Activated CD8-positive, alpha-beta T cell treated with anti-CD3 and anti-CD28 coated beads, Interleukin-2, amount 10 ng/mL, durations not matched to agents 7 days and 5 days (primary cell): ENCODE results near the gene STK31. TPM values are rescaled to one million over a fixed set of nuclear protein-coding genes. Genes with fewer than 3 reads are reported as not detected.
"Not testable (repeated sequence)": the region's sequence is repeated elsewhere in the genome, so short reads cannot be mapped to it uniquely, and the experiment has no call there.

Experiments
- ATAC-seq: fragments of 150-1000 bp; cut with Tn5 transposase; one replicate; pipeline ENCODE4 v1.10.0; 2021; ENCODE audit warnings: moderate library complexity
- CTCF ChIA-PET: fragments of 350-600 bp; sonication (Branson Sonifier 250); formaldehyde crosslinking; loops from one replicate; lab custom pipeline; 2021; ENCODE audit warnings: antibody characterized with exemption; lab: Charles Lee
- POLR2A ChIA-PET: fragments of 350-600 bp; sonication (Branson Sonifier 250); formaldehyde crosslinking; loops from one replicate; lab custom pipeline; 2021; ENCODE audit warnings: antibody characterized with exemption; lab: Charles Lee
- DNase-seq: peaks from one replicate; pipeline ENCODE4 v3.0.0-alpha.2; 2020
- H3K27ac Mint-ChIP-seq: one replicate; pipeline ENCODE4 v1.8.0; 2021; ENCODE audit warnings: mild to moderate bottlenecking, mixed read lengths
- H3K27me3 Mint-ChIP-seq: one replicate; pipeline ENCODE4 v1.8.0; 2021; ENCODE audit warnings: low read depth, mixed read lengths
- H3K36me3 Mint-ChIP-seq: one replicate; pipeline ENCODE4 v1.8.0; 2021; ENCODE audit warnings: low read depth, mixed read lengths
- H3K4me1 Mint-ChIP-seq: one replicate; pipeline ENCODE4 v1.8.0; 2021; ENCODE audit warnings: low read depth, mixed read lengths
- H3K4me3 Mint-ChIP-seq: one replicate; pipeline ENCODE4 v1.8.0; 2021; ENCODE audit warnings: mild to moderate bottlenecking, mixed read lengths
- H3K9me3 Mint-ChIP-seq: one replicate; pipeline ENCODE4 v1.8.0; 2022; ENCODE audit warnings: mixed read lengths; ENCODE audit not compliant: insufficient read depth
- total RNA-seq, 2 experiments: library from RNA; stranded (reverse); gene quantifications; one replicate each; pipeline ENCODE4 v1.2.3, GENCODE V29; 2021

Gene STK31, protein sequence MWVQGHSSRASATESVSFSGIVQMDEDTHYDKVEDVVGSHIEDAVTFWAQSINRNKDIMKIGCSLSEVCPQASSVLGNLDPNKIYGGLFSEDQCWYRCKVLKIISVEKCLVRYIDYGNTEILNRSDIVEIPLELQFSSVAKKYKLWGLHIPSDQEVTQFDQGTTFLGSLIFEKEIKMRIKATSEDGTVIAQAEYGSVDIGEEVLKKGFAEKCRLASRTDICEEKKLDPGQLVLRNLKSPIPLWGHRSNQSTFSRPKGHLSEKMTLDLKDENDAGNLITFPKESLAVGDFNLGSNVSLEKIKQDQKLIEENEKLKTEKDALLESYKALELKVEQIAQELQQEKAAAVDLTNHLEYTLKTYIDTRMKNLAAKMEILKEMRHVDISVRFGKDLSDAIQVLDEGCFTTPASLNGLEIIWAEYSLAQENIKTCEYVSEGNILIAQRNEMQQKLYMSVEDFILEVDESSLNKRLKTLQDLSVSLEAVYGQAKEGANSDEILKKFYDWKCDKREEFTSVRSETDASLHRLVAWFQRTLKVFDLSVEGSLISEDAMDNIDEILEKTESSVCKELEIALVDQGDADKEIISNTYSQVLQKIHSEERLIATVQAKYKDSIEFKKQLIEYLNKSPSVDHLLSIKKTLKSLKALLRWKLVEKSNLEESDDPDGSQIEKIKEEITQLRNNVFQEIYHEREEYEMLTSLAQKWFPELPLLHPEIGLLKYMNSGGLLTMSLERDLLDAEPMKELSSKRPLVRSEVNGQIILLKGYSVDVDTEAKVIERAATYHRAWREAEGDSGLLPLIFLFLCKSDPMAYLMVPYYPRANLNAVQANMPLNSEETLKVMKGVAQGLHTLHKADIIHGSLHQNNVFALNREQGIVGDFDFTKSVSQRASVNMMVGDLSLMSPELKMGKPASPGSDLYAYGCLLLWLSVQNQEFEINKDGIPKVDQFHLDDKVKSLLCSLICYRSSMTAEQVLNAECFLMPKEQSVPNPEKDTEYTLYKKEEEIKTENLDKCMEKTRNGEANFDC
- under 1 TPM in 1 of 2 experiments, not detected in 1; 0.16 TPM for total RNA-seq

DNA sequence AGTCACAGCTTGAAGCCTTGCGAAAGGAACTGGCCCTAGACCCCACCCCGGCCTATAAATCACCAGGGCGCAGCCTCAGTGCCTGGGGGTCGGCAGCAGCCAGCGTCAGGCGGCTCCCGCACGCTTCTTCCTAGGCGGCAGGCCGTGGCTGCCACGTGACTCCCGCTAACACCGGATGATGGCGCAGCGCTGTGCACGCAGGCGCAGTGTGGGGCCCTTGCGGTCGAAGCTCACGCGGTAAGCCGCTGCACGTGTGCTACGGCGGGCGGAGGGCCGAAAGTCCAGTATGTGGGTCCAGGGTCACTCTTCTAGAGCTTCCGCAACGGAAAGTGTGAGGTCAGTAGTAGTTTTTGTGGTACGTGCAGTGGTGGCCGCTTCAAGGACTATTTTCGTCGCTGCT, at the start of gene STK31:
Gene STK31, plus strand, starts transcription at position 220 of the 400 bp plus-strand sequence. Its CDS starts 67 bp downstream, at position 287.
- H3K4me1 Mint-ChIP-seq, result no peaks in the 10 kb centered on the region
- no peak within 1 kb of the TSS for H3K4me3 Mint-ChIP-seq
- peaks cover 12% of the 10 kb centered on the region for H3K9me3 Mint-ChIP-seq
- peaks cover 11% of the 10 kb centered on the region for H3K36me3 Mint-ChIP-seq
- no peaks in the 10 kb centered on the region for H3K27me3 Mint-ChIP-seq
- no peak within 1 kb of the TSS for H3K27ac Mint-ChIP-seq
- no peak for DNase-seq
- POLR2A ChIA-PET, result interaction anchor here (0.6 kb wide), 1 partner anchor 671 kb away, joined by 3 read pairs; no protein-coding TSS in a partner anchor
- CTCF ChIA-PET, result interaction anchor here (1.6 to 6.5 kb wide), 6 partner anchors 12 to 437 kb away, joined by 3 to 52 read pairs (median 18); partner anchors contain the start of gene FAM221A
- ATAC-seq, result no peak

DNA sequence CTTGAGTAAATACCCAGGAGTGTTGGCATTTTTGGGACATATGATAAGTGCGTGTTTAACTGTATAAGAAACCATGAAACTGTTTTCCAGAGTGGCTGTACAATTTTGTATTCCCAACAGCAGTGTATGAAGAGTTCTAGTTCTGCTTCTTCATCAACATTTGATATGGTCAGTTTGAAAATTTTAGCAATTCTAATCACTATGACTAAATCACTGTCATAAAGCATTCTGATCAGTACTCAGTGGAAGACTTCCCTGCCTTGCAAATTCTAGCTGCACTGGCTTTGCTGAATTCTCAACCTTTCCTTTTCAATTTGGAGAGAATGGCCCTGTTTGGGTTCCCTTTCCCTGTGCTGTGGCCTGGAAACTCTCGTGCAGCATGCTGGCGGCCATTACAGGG, 48.6 kb upstream of the STK31 start:
- ChIA-PET POLR2A (no interaction called here), CTCF (no interaction called here)
- Mint-ChIP-seq H3K36me3 (no peaks in the 10 kb centered on the region), H3K9me3 (no peaks in the 10 kb centered on the region), H3K27ac (no peak overlapping the region), H3K4me1 (no peaks in the 10 kb centered on the region), H3K4me3 (no peak overlapping the region), H3K27me3 (no peaks in the 10 kb centered on the region)
- DNase-seq (no peak), ATAC-seq (no peak)

DNA sequence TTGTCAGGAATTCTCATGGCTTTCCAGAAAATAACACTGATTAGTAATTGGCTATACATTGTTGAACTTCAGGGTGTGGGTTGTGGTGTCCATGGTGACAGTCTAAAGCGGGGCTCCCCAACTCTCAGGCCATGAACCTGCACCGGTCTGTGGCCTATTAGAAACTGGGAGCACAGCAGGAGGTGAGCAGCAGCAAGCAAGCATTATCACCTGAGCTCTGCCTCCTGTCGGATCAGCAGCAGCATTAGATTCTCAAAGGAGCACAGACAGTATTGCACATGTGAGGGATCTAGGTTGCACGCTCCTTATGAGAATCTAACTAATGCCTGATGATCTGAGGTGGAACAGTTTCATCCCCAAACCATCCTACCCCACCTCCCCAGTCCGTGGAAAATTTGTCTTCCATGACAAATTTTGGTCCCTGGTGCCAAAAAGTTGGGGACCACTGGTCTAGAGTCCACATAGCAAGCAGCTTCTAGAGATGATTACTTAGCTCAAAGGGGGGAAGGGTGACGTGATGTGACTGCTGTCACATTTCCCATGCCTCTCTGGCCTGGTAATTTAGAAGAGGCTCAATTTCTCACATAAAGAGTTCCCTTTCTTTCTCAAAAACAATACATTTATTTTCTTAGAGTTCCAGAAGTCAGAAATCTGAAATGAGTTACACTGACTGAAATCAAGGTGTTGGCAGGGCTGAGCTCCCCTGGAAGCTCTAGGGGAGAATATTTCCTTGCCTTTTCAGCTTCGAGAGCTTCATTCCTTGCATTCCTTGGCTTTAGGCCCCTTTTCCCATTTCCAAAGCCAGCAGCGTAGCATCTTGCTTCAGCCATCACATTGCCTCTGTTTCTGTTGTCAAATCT, 47.7 kb upstream of the STK31 start:
- no peak overlapping the region for H3K27ac Mint-ChIP-seq
- H3K4me1 Mint-ChIP-seq, result no peaks in the 10 kb centered on the region
- no peak overlapping the region for H3K4me3 Mint-ChIP-seq
- no peak for ATAC-seq
- no peak for DNase-seq
- no peaks in the 10 kb centered on the region for H3K27me3 Mint-ChIP-seq
- H3K36me3 Mint-ChIP-seq, result no peaks in the 10 kb centered on the region
- CTCF ChIA-PET, result no interaction called here
- POLR2A ChIA-PET, result interaction anchor here (0.6 kb wide), 1 partner anchor 1718 kb away, joined by 3 read pairs; no protein-coding TSS in a partner anchor
- no peaks in the 10 kb centered on the region for H3K9me3 Mint-ChIP-seq

DNA sequence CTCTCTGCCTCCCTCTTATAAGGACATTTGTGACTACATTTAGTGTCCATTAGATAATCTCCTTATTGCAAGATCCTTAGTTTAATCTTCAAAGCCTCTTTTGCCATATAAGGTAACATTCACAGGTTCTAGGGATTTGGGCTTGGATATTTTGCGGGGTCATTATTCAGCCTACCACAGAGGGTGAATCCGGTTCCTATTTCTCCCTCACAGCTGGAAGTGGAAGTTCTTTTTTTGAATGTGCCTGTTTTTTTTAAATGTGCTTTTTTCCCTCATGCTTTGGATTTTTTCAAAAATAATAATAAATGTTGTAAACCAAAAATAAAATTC, 47.1 kb upstream of the STK31 start:
- Mint-ChIP-seq H3K27me3 (no peaks in the 10 kb centered on the region), H3K4me3 (no peak overlapping the region), H3K9me3 (no peaks in the 10 kb centered on the region), H3K36me3 (no peaks in the 10 kb centered on the region), H3K4me1 (no peaks in the 10 kb centered on the region), H3K27ac (no peak overlapping the region)
- ATAC-seq (no peak), DNase-seq (no peak)
- POLR2A ChIA-PET, result no interaction called here
- CTCF ChIA-PET, result no interaction called here

DNA sequence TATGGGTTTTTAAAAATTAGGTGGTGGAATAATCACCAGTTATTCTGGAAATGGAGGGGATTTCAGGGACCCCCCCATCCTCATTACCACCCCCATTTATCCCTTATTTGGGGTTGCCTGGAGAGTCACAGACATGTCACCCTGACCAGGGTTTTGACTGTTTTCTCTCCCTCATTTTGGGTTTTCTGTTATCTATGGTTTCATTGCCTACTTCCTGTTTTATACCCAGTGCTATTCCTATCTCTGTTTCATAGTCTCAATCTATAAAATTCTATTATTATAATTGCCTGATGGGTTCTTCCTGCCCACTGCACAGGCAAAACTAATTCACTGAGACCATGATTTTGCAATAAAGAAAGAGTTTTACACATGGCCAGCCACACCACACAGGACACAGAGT, 45.9 kb upstream of the STK31 start:
- ChIA-PET POLR2A (no interaction called here), CTCF (interaction anchor here (0.7 kb wide), 1 partner anchor 1037 kb away, joined by 3 read pairs; no protein-coding TSS in a partner anchor)
- ATAC-seq (no peak), DNase-seq (no peak)
- Mint-ChIP-seq H3K9me3 (no peaks in the 10 kb centered on the region), H3K27me3 (no peaks in the 10 kb centered on the region), H3K4me1 (no peaks in the 10 kb centered on the region), H3K4me3 (no peak overlapping the region), H3K36me3 (no peaks in the 10 kb centered on the region), H3K27ac (no peak overlapping the region)

DNA sequence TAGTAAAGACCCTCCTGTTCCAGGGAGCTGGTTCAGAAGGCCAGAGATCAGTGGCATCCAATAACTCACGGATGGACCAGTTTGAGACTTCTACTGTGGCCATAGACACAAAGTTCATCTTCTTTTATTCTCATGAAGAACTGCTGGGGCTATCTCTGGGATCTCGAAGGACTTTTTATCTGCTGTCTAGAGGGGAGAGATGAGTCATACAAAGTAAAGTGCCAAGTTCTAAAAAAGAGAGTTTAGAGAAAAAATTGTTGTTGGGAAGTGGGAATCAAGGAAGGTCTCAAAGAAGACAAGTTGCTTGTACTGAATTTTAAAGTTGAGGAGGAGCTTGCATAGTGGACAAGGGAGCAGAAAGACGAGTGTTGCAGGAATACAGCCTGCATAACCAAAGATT, 38.0 kb upstream of the STK31 start:
- POLR2A ChIA-PET, result no interaction called here
- CTCF ChIA-PET, result interaction anchor here (1.6 kb wide), 1 partner anchor 25 kb away, joined by 3 read pairs; no protein-coding TSS in a partner anchor
- Mint-ChIP-seq H3K4me3 (no peak overlapping the region), H3K36me3 (no peaks in the 10 kb centered on the region), H3K27me3 (peaks cover 18% of the 10 kb centered on the region), H3K9me3 (no peaks in the 10 kb centered on the region), H3K4me1 (no peaks in the 10 kb centered on the region), H3K27ac (no peak overlapping the region)
- ATAC-seq (no peak), DNase-seq (no peak)

DNA sequence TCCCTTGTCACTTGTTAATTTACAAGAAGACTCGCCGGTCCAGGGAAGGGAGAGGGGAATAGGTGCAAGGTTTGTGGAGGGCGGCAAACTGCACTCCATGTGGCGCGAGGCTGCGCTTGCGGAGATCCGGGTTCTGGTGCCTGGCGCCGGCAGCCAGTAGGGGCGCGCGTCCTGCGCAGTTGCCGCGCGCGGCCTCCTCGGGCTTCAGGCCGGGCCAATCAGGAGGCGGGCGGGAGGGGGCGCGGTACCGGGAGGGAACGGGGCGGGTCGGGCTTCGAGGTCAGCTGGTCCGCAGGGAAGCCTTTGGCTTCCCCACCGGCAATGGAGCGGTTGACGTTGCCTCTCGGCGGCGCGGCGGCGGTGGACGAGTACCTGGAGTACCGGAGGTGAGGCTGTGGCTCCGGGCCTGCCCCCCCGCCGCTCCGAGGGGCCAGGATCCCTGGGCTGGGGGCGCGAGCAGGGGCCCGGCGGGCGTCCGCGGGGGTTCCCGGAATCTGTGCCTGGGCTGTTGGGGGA, 30.1 kb upstream of the STK31 start, which contains the start of gene FAM221A:
Gene FAM221A, plus strand, starts transcription at position 302 of the 516 bp plus-strand sequence. Its CDS starts 20 bp downstream, at position 322.
- peak; percentile 98 for ATAC-seq
- ChIA-PET CTCF (interaction anchor here (0.9 to 6.5 kb wide), 9 partner anchors 9 to 134 kb away, joined by 3 to 30 read pairs (median 4); partner anchors contain the start of genes CCDC126 and STK31), POLR2A (no interaction called here)
- Mint-ChIP-seq H3K9me3 (no peaks in the 10 kb centered on the region), H3K4me1 (peaks cover 11% of the 10 kb centered on the region), H3K27ac (peak within 1 kb of the TSS; percentile 70), H3K36me3 (no peaks in the 10 kb centered on the region), H3K27me3 (peaks cover 6% of the 10 kb centered on the region), H3K4me3 (peak within 1 kb of the TSS; percentile 92)
- DNase-seq, result peak; percentile 85

DNA sequence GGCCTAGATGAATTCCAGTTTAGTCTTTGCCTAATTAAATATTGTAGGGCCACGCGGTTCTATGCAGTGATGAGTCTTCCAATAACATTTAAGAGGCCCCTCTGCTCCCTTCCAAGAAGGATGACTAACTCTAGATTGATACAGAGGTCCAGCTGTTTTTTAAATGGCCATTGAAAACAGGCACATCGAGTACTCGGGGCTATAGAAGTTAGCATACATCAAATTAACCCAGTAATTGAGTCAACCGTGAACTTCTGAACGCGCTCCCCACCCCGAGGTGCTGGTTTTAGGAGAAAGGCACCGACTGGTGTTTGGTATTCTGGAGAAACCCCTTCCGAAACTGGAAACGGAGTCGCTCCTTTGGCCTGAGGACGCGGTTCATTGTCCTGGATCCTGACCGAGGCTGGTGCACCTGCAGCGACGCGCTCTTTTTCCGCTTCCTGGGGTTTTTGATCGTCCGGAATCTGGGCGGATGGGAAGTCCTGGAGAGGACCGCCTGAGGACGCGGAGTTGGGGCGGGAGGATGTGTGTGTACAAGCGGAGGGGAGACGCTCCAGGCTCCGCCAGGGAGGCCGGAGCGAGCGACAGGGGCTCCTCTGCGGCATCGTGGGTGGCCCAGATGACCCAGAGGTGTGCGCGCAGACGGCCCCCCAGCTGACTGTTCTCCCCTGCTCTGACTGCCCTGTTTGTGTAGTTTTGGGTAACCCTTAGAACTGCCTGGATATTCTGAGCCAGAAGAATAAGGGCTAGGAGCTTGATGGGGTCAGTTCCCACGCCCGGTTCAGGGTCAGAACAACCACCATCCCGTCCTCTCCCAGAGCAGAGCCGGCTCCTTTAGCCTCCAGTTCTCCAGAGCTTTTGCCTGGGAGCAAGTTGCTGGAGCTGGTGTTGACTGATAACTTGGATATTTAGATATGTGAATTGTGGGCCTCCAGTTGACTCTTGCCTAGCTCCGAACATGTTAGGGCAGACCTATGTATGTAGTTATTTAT, 29.3 kb upstream of the STK31 start:
- ChIA-PET POLR2A (no interaction called here), CTCF (interaction anchor here (1.2 to 6.5 kb wide), 5 partner anchors 14 to 134 kb away, joined by 3 to 30 read pairs (median 7); partner anchors contain the start of gene STK31)
- DNase-seq (peak; percentile 58), ATAC-seq (peak; percentile 42)
- Mint-ChIP-seq H3K4me3 (peak overlapping the region; percentile 92), H3K4me1 (peaks cover 11% of the 10 kb centered on the region), H3K9me3 (no peaks in the 10 kb centered on the region), H3K27ac (peak overlapping the region; percentile 70), H3K27me3 (peaks cover 2% of the 10 kb centered on the region), H3K36me3 (no peaks in the 10 kb centered on the region)

DNA sequence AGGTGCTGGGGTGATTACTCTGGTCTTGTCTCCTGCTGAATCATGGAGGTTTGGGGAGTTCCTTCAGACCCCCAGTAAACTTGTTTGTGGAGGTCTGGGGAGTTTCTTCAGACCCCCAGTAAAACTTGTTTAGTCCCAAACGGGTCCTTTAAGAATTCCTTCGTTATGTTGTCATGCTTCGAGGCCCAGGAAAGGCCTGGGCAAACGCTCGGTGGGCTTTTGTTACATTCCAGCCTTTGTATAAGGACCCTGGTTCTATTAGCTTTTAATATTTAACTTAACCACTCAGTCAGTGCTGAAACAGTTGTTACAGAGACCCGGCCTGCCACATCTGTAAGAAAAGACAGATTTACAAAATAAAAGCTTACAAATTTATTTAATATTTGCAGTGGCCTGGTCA, 26.0 kb upstream of the STK31 start:
- CTCF ChIA-PET, result interaction anchor here (0.8 to 4.4 kb wide), 4 partner anchors 13 to 139 kb away, joined by 3 to 26 read pairs (median 4); no protein-coding TSS in a partner anchor
- POLR2A ChIA-PET, H3K27ac Mint-ChIP-seq, H3K36me3 Mint-ChIP-seq, ATAC-seq, H3K27me3 Mint-ChIP-seq, H3K4me3 Mint-ChIP-seq, H3K9me3 Mint-ChIP-seq, DNase-seq: not testable (repeated sequence)
- H3K4me1 Mint-ChIP-seq, result peaks cover 11% of the 10 kb centered on the region

DNA sequence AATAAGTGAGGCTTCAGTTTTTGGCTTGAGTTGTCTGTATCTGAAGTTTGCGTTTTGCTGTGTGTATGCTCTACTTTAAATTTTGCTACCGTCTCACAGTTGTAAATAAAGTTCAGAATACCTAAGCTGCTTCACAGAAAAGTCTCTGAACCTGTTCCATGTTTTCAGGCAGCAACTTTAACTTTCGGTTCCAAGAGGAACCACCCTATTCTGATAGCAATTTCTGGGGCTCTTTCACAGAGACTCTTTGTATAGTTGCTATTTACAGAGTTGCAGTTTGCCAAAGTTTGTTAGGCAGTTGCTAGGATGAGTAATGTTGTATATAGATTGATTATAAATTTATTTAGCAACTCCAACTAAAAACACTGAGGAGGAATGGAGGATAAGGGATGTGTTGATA, 24.3 kb upstream of the STK31 start:
- ATAC-seq, result no peak
- no peak for DNase-seq
- ChIA-PET POLR2A (no interaction called here), CTCF (interaction anchor here (1.2 to 4.4 kb wide), 2 partner anchors 12 to 26 kb away, joined by 3 to 26 read pairs; no protein-coding TSS in a partner anchor)
- no peak overlapping the region for H3K4me3 Mint-ChIP-seq
- H3K4me1 Mint-ChIP-seq, result peaks cover 1% of the 10 kb centered on the region
- no peak overlapping the region for H3K27ac Mint-ChIP-seq
- no peaks in the 10 kb centered on the region for H3K9me3 Mint-ChIP-seq
- no peaks in the 10 kb centered on the region for H3K27me3 Mint-ChIP-seq
- peaks cover 4% of the 10 kb centered on the region for H3K36me3 Mint-ChIP-seq
